ENCODE data around the gene HYOU1. TPM values are rescaled to one million over a fixed set of nuclear protein-coding genes. Genes with fewer than 3 reads are reported as not detected.
"Not testable (repeated sequence)": the region's sequence is repeated elsewhere in the genome, so short reads cannot be mapped to it uniquely, and the experiment has no call there.

Gene HYOU1
- total RNA-seq, 1 donor from 2014 or later, result 162 TPM

GRCh38 chr11:119021631-119022030 lies 35.4 kb downstream of the HYOU1 start:
- DNase-seq (ENCODE audit: low spot score), result no peak

- no peak for DNase-seq (ENCODE audit: low spot score)
Measured at GRCh38 chr11:119019996-119020395, 37.0 kb downstream of the HYOU1 start.

DNA sequence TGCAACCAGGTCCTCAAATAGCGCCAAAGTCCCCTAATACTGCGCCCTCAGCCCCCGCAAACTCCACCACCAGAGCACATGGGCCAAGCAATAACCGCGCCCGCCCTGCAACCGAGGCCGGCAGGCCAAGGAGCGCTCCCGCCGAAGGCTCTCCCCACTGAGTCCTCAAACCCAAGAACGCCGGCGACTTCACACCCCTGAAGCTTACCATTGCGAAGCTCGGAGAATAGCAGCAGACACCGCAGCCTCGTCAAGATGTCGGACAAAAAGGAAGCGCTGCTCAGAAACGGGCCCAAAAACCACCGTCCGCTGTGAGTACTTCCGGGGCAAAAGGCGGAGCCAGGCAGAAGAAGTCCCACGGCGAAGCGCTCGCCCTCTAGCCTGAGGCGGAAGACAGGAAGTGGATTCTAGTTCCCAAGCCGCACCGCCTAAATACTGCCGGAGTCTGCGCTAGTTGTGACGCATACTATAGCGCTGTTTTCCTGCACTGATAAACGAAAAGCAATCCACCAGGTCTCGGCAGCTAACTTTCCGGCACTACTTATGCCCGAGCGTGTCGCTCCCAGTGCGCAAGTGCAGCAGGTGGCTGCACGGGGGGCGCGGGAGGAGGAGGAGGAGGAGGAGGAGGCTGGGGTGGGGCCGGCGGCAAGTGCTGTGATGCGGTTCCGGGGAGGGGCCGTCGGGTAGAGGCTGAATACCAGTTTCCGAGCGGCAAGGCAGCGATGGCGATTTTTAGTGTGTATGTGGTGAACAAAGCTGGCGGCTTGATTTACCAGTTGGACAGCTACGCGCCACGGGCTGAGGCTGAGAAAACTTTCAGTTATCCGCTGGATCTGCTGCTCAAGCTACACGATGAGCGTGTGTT lies 38.7 kb downstream of the HYOU1 start, which contains the start of the genes RPS25 and TRAPPC4:
TSS of gene RPS25 (minus strand) at position 270 of the 865 bp plus-strand sequence. CDS start at position 211, 59 bp downstream.
TSS of gene TRAPPC4 (plus strand) at position 693 of the 865 bp plus-strand sequence. CDS start at position 723, 30 bp downstream.
- peak; percentile 96 for DNase-seq (ENCODE audit: low spot score)

GRCh38 chr11:119017377-119017776 lies 39.6 kb downstream of the HYOU1 start:
- not testable (repeated sequence) for DNase-seq (ENCODE audit: low spot score)

DNA sequence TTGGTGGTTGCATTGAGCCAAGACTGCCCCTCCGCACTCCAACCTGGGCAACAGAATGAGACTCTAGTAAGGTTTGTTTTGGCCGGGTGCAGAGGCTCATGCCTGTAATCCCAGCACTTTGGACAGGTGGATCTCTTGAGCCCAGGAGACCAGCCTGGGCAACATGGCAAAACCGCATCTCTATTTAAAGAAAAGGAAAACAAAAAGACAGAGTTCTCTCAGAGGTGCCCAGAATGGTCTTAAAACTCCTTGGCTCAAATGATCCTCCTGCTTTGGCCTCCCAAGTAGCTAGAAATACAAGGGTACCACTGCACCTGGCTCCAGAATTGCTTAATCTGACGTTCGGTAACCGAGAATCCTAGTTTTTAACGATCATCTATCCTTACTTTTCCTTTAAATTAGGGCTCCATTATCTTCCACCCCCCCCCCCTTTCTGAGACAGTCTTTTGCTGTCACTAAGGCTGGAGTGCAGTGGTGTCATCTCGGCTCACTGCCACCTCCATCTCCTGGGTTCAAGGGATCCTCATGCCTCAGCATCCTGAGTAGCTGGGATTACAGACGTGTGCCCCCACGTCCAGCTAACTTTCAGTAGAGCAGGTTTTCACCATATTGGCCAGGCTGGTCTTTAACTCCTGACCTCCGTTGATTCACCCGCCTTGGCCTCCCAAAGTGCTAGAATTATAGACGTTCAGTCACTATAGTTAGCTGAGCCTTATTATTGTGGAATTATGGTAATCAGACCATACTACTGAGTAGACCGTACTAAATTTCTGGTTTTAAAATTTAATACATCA lies 40.6 kb downstream of the HYOU1 start:
- no peak for DNase-seq (ENCODE audit: low spot score)

- DNase-seq (ENCODE audit: low spot score), result no peak
Measured at GRCh38 chr11:119015054-119015611, 41.9 kb downstream of the HYOU1 start.

DNA sequence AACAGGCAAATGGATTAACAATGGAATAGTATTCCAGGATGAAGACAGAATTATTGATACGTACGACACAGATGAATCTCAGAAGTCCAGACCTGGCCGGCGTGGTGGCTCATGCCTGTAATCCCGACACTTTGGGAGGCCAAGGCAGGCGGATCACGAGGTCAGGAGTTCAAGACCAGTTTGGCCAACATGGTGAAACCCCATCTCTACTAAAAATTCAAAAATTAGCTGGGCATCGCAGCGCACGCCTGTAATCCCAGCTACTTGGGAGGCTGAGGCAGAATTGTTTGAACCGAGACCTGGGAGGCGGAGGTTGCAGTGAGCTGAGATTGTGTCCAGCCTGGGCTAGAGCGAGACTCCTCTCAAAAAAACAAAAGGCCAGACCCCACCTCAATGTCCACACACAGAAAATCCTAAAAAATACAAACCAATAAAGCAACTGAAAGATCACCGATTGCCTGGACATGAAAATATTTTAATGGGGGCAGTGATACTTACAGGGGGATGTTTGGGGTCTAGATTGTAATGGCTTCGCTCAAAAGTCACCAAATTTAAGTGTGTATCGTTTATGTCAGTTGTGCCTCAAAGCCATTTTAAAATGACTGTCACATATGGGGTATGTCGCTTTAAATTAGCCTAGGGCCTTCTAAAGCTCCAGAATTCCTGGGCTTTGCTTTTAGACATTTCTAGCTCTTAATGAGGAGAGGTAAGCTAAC lies 42.6 kb downstream of the HYOU1 start:
- no peak for DNase-seq (ENCODE audit: low spot score)

DNA sequence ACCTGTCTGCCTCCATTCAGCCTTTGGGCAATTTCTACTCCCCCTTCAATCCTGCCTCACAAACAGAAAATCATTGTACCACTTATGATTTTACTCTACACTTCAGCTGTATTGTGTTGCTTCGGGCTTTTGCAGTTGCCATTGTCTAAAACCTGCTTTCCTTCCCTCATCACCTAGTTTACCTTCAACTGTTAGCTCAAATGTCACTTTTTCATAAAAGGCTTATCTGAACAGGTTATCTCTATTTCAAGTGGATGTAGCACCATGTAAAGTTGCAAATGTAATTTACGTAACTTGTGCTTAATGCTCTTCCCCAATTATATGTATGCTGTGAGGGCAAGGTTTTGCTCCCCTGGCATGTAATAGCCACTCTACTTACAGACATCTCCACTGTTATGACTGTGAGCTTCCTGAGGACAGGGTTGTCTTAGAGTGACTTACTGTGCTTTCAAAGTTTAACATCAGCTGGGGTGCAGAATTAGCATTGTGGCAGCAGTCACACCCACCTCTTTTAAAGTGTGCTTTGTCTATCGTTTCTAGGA lies 44.3 kb downstream of the HYOU1 start:
- no peak for DNase-seq (ENCODE audit: low spot score)

DNA sequence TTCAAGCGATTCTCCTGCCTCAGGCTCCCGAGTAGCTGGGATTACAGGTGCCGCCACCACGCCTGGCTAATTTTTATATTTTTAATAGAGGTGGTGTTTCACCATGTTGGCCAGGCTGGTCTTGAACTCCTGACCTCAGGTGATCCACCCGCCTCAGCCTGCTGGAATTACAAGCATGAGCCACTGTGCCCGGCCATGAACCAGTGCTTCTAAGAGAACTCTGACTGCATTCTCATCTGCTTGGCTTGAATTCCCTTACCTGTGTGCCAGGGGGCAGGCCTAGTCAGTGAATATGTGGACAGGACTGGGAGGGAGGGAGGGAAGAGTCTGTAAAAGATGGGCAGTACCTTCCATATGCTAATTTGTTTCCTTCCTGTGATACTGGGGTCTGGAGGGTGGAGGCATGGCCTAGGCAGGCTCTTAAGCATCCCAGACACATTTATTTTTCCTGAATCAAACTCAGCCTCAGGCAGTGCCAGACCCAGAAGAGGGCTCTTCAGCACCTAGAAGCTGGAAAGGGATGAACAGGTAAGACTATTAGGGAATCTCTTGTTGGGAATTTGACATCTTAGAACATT lies 45.4 kb downstream of the HYOU1 start:
- DNase-seq (ENCODE audit: low spot score), result no peak

DNA sequence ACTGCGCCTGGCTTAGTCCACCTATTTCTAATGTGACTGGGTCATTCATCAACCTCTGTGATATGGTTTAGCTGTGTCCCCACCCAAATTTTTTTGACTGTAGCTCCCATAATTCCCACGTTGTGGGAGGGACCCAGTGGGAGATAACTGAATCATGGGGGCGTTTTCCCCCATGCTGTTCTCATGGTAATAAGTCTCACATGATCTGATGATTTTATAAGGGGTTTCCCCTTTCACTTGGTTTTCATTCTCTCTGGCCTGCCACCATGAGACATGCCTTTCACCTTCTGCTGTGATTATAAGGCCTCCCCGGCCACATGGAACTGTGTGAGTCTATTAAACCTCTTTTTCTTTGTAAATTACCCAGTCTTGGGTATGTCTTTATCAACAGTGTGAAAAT lies 50.3 kb downstream of the HYOU1 start:
- no peak for DNase-seq (ENCODE audit: low spot score)

DNA sequence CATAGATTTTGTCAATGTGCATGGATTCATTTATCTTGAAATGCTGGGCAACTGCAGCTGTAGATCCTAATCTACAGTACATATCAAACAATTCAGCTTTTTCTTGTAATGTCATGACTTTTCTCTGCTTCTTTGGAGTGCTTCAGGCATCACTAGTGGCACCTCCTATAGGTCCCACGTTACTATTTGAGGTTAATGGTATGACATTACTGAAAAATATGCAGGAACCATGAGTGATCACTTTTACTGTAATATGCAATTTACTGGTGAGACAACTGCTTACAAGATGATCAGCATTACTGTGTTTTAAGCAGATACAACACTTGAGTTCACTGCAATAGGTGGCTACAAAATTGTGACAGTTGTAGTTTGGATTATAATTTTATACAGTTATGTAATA lies 56.1 kb downstream of the HYOU1 start:
- no peak for DNase-seq (ENCODE audit: low spot score)

GRCh38 chr11:118998822-118999221 lies 58.2 kb downstream of the HYOU1 start:
- no peak for DNase-seq (ENCODE audit: low spot score)

- DNase-seq (ENCODE audit: low spot score), result no peak
Measured at GRCh38 chr11:118998388-118998717, 58.7 kb downstream of the HYOU1 start.

DNA sequence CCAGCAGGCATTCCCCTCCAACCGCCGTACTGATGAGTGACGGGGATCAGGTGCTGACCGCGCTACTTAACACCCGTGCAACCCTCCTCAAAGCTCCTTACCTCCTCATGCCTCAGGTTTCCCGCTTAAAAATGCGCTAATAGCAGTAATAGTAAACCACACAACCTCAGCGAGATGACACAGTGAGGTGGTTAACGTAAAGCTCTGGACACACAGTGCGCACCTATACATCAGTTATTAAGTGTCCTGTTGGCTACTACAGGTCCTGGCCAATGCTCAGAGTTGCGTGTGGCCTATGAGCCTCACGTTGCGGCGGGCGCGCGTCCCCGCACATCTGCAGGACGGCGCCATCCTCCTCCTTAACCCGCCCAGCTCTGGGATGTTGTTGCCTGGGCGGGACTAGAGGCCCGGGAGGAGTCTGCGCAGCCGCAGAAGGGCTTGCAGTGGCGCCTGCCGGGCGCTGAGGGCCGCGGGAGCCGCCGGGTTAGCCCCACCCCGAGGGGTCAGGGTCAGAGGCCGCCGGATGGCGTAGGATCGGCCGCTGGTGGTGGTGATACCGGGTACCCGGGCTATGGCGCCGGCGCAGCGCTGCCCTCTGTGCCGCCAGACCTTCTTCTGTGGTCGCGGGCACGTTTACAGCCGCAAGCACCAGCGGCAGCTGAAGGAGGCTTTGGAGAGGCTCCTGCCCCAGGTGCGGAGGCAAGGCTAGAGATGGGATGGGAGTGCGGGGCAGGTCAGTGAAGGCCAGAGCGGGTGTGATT lies 59.2 kb downstream of the HYOU1 start, which contains the start of gene CENATAC:
TSS of gene CENATAC (plus strand) at position 512 of the 761 bp plus-strand sequence. CDS start at position 572, 60 bp downstream.
- DNase-seq (ENCODE audit: low spot score), result peak; percentile 95

- DNase-seq (ENCODE audit: low spot score), result no peak
Measured at GRCh38 chr11:118996926-118997626, 59.9 kb downstream of the HYOU1 start.
